Measurements from ENCODE around the gene NLGN1.
"Not testable (repeated sequence)": the region's sequence is repeated elsewhere in the genome, so short reads cannot be mapped to it uniquely, and the experiment has no call there.

NLGN1 gene

DNA sequence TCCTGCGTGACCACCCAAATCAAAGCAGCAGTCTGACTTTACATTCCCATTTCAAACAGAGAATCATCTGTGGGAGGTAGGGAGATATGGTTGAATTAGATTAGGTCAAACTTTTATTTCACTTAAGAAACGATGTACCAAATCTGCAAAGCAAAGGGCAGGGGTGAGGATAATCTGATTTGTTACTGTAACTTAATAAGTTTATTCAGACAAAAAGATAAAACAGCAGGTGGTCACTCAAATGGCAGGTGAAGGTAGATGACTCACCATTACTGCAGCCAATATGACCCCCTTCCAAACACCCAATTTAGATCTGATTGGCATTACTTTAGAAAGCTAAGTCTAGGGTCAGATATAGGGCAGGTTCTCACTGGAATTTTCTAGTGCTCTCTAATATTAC lies 810.6 kb downstream of the NLGN1 start:
- TF ChIP-seq, protein P1, sequence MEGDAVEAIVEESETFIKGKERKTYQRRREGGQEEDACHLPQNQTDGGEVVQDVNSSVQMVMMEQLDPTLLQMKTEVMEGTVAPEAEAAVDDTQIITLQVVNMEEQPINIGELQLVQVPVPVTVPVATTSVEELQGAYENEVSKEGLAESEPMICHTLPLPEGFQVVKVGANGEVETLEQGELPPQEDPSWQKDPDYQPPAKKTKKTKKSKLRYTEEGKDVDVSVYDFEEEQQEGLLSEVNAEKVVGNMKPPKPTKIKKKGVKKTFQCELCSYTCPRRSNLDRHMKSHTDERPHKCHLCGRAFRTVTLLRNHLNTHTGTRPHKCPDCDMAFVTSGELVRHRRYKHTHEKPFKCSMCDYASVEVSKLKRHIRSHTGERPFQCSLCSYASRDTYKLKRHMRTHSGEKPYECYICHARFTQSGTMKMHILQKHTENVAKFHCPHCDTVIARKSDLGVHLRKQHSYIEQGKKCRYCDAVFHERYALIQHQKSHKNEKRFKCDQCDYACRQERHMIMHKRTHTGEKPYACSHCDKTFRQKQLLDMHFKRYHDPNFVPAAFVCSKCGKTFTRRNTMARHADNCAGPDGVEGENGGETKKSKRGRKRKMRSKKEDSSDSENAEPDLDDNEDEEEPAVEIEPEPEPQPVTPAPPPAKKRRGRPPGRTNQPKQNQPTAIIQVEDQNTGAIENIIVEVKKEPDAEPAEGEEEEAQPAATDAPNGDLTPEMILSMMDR (IDR thresholded peaks at IDR 0.05; ENCODE audit: insufficient read depth, low read length, poor library complexity, severe bottlenecking), result no peak
- Histone ChIP-seq H3K27me3 (replicated peaks; ENCODE audit: control insufficient read depth, insufficient read depth, low read length) (no peaks in the 10 kb centered on the region), H3K36me3 (ENCODE audit: control insufficient read depth, insufficient read depth, low read length) (no peaks in the 10 kb centered on the region)

DNA sequence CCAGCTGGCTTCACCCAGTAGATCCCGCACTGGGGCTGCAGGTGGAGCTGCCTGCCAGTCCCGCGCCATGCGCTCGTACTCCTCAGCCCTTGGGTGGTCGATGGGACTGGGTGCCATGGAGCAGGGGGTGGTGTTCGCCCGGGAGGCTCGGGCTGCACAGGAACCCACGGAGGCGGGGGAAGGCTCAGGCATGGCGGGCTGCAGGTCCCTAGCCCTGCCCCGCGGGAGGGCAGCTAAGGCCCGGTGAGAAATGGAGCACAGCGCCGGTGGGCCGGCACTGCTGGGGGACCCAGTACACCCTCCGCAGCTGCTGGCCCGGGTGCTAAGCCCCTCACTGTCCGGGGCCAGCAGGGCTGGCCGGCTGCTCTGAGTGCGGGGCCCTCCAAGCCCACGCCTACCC lies 814.4 kb downstream of the NLGN1 start:
- not testable (repeated sequence) for DNase-seq (ENCODE audit: extremely low read depth, insufficient read length); H3K27me3 ChIP-seq (replicated peaks; ENCODE audit: control insufficient read depth, insufficient read depth, low read length); H3K4me3 ChIP-seq (replicated peaks; ENCODE audit: low read depth, low read length); H3K36me3 ChIP-seq (ENCODE audit: control insufficient read depth, insufficient read depth, low read length)

More for the DNA sequence above, 810.6 kb downstream of the NLGN1 start:
- no peak overlapping the region for H3K4me3 ChIP-seq (replicated peaks; ENCODE audit: low read depth, low read length)
- no peak for DNase-seq (ENCODE audit: extremely low read depth, insufficient read length)

DNA sequence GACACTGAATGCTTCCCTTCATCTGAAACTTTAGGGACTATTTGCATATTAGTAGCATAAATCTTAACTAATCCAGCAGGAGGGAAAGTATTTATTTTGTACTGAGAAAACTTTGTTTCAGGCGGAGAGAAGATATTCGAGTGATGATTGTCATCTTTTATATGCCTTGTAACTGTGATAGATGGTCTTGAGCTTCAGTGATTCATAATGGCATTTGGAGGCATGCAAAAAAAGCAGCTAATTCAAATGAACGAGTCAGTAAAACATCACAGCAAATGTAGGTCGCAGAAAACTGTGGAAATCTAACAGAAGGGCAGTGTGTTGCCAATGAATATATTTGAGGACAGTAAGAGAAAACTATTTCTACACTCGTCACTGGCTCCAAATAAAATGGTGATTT lies 817.9 kb downstream of the NLGN1 start:
- TF ChIP-seq, protein P1 (IDR thresholded peaks at IDR 0.05; ENCODE audit: insufficient read depth, low read length, poor library complexity, severe bottlenecking), result no peak
- Histone ChIP-seq H3K36me3 (ENCODE audit: control insufficient read depth, insufficient read depth, low read length) (no peaks in the 10 kb centered on the region), H3K4me3 (replicated peaks; ENCODE audit: low read depth, low read length) (no peak overlapping the region), H3K27me3 (replicated peaks; ENCODE audit: control insufficient read depth, insufficient read depth, low read length) (no peaks in the 10 kb centered on the region)
- no peak for DNase-seq (ENCODE audit: extremely low read depth, insufficient read length)

DNA sequence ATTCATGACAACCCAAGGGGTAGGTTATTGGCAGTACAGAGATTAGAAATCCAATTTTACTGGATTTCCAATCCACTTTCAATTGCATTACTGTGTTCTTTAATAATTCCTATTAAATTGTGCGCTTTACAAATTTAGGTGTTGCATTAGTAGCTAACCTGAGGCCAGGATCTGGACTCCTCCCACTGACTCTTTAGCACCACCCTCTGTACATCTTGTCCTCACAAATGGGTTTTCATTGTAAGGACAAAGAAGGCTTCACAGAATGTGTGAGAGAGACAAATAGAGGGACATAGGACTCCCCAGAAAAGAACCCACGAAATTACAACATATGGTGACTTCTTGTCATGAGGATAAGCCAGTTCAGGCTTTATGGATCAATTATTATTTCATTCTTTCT lies 818.5 kb downstream of the NLGN1 start:
- Histone ChIP-seq H3K36me3 (ENCODE audit: control insufficient read depth, insufficient read depth, low read length) (no peaks in the 10 kb centered on the region), H3K27me3 (replicated peaks; ENCODE audit: control insufficient read depth, insufficient read depth, low read length) (no peaks in the 10 kb centered on the region), H3K4me3 (replicated peaks; ENCODE audit: low read depth, low read length) (no peak overlapping the region)
- DNase-seq (ENCODE audit: extremely low read depth, insufficient read length), result no peak
- TF ChIP-seq, protein P1 (IDR thresholded peaks at IDR 0.05; ENCODE audit: insufficient read depth, low read length, poor library complexity, severe bottlenecking), result no peak

DNA sequence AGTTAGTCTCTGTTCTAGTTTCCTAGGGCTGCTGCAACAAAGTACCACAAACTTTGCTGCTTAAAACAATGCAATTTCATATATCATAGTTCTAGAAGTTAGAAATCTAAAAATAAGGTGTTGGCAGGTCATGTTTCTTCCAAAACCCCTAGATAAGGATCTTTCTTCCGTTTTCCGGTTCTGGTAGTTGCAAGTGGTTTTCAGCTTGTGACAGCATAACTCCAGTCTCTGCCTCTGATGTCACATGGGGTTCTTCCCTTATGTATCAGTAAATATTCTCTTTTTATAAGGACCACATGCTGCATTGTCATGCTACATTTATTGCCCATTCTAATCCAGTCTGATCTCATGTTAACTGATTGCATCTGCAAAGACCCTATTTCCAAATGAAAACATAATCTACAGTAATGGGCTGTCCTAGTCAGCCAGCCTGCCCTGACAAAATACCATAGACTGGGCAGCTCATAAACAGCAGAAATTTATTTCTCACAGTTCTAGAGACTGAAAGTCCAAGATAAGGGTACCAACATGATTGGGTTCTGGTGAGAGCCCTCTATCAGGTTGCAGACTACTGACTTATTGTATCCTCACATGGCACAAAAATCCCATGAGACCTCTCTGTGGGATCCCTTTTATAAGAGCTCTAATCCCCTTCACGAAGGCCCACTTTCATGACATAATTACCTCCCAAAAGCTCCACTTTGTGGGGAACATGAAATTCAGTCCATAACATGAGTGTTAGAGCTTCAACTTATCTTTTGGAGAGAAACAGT lies 819.6 kb downstream of the NLGN1 start:
- H3K27me3 ChIP-seq (replicated peaks; ENCODE audit: control insufficient read depth, insufficient read depth, low read length), result no peaks in the 10 kb centered on the region
- H3K36me3 ChIP-seq (ENCODE audit: control insufficient read depth, insufficient read depth, low read length), result no peaks in the 10 kb centered on the region
- no peak overlapping the region for H3K4me3 ChIP-seq (replicated peaks; ENCODE audit: low read depth, low read length)
- no peak for DNase-seq (ENCODE audit: extremely low read depth, insufficient read length)
- TF ChIP-seq, protein P1 (IDR thresholded peaks at IDR 0.05; ENCODE audit: insufficient read depth, low read length, poor library complexity, severe bottlenecking), result no peak

DNA sequence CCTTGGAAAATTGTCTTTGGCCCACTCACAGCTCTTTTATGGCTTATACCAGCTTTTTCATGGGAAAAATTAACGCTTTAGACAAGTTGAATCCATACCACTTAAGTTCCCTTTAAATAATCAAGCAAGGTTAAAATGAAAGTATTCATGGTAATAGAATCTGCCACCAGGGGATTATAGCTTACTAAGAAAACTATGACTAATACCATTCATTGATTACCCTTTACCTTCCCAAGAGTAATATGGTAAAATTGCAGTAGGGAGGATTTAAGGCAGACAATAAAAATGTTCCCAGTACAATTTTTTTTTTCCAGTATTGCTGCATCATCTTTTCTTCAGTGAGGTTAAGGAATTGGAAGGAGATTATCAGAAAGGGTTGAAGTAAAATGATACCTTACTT lies 820.5 kb downstream of the NLGN1 start:
- H3K36me3 ChIP-seq (ENCODE audit: control insufficient read depth, insufficient read depth, low read length), result no peaks in the 10 kb centered on the region
- no peak overlapping the region for H3K4me3 ChIP-seq (replicated peaks; ENCODE audit: low read depth, low read length)
- TF ChIP-seq, protein P1 (IDR thresholded peaks at IDR 0.05; ENCODE audit: insufficient read depth, low read length, poor library complexity, severe bottlenecking), result no peak
- no peak for DNase-seq (ENCODE audit: extremely low read depth, insufficient read length)
- H3K27me3 ChIP-seq (replicated peaks; ENCODE audit: control insufficient read depth, insufficient read depth, low read length), result no peaks in the 10 kb centered on the region

Data from GM06990 (cell line).